ENCODE data around the gene VGLL4. TPM values are rescaled to one million over a fixed set of nuclear protein-coding genes. Genes with fewer than 3 reads are reported as not detected.
A peak's percentile ranks its signal among the peaks of the same experiment; 100 is the strongest.

The VGLL4 gene
- total RNA-seq, 1 donor from 2014 or later: 146 TPM

GRCh38 chr3:11541321-11542303, 102.1 kb downstream of the VGLL4 start:
- intact Hi-C loops (cut with DNase I): no loop called here
- Histone ChIP-seq H3K4me3 (no peak overlapping the region), H3K27me3 (no peaks in the 10 kb centered on the region), H3K9me3 (no peaks in the 10 kb centered on the region), H3K36me3 (no peaks in the 10 kb centered on the region), H3K4me1 (peaks cover 0 to 32% of the 10 kb centered on the region in 2 donors), H3K27ac (peak overlapping the region; percentile 70 to 73)
- TF ChIP-seq, protein P1, sequence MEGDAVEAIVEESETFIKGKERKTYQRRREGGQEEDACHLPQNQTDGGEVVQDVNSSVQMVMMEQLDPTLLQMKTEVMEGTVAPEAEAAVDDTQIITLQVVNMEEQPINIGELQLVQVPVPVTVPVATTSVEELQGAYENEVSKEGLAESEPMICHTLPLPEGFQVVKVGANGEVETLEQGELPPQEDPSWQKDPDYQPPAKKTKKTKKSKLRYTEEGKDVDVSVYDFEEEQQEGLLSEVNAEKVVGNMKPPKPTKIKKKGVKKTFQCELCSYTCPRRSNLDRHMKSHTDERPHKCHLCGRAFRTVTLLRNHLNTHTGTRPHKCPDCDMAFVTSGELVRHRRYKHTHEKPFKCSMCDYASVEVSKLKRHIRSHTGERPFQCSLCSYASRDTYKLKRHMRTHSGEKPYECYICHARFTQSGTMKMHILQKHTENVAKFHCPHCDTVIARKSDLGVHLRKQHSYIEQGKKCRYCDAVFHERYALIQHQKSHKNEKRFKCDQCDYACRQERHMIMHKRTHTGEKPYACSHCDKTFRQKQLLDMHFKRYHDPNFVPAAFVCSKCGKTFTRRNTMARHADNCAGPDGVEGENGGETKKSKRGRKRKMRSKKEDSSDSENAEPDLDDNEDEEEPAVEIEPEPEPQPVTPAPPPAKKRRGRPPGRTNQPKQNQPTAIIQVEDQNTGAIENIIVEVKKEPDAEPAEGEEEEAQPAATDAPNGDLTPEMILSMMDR (IDR thresholded peaks at IDR 0.05): no peak
- DNase-seq (ENCODE audit: low spot score in 2 of 2): no peak

GRCh38 chr3:11539677-11540076, 104.0 kb downstream of the VGLL4 start:
- TF ChIP-seq, protein P1 (IDR thresholded peaks at IDR 0.05): no peak
- H3K4me3 ChIP-seq: no peak overlapping the region
- DNase-seq (ENCODE audit: low spot score in 2 of 2): no peak
- H3K9me3 ChIP-seq: no peaks in the 10 kb centered on the region
- no peaks in the 10 kb centered on the region for H3K36me3 ChIP-seq
- no peak overlapping the region for H3K27ac ChIP-seq
- H3K4me1 ChIP-seq: peaks cover 0 to 25% of the 10 kb centered on the region in 2 donors
- intact Hi-C loops (cut with DNase I): no loop called here
- H3K27me3 ChIP-seq: no peaks in the 10 kb centered on the region

- Histone ChIP-seq H3K27me3 (no peaks in the 10 kb centered on the region), H3K4me3 (no peak overlapping the region), H3K36me3 (no peaks in the 10 kb centered on the region), H3K27ac (no peak overlapping the region), H3K9me3 (no peaks in the 10 kb centered on the region), H3K4me1 (peaks cover 3 to 25% of the 10 kb centered on the region in 2 donors)
- intact Hi-C loops (cut with DNase I): no loop called here
- DNase-seq (ENCODE audit: low spot score in 2 of 2): no peak
- TF ChIP-seq, protein P1 (IDR thresholded peaks at IDR 0.05): no peak
Observed at GRCh38 chr3:11539218-11539617, 104.5 kb downstream of the VGLL4 start.

DNA sequence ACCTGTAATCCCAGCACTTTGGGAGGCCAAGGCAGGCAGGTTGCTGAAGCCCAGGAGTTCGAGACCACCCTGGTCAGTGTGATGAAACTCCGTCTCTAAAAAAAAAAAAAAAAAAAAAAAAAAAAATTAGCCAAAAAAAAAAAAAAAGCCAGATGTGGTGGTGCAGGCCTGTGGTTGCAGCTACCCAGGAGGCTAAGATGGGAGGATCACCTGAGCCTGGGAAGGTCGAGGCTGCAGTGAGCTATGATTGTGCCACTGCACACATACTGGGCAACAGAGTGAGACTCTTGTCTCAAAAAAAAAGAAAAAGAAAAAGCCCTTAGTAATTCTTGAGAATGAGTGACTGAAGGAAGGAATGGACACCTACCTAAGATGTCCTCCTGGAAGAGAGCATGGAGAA, 105.1 kb downstream of the VGLL4 start:
- intact Hi-C loops (cut with DNase I): no loop called here
- H3K27me3 ChIP-seq: no peaks in the 10 kb centered on the region
- DNase-seq (ENCODE audit: low spot score in 2 of 2): no peak
- H3K36me3 ChIP-seq: no peaks in the 10 kb centered on the region
- no peak overlapping the region for H3K27ac ChIP-seq
- TF ChIP-seq, protein P1 (IDR thresholded peaks at IDR 0.05): no peak
- H3K4me1 ChIP-seq: peaks cover 4 to 27% of the 10 kb centered on the region in 2 donors
- H3K4me3 ChIP-seq: no peak overlapping the region
- H3K9me3 ChIP-seq: no peaks in the 10 kb centered on the region

DNA sequence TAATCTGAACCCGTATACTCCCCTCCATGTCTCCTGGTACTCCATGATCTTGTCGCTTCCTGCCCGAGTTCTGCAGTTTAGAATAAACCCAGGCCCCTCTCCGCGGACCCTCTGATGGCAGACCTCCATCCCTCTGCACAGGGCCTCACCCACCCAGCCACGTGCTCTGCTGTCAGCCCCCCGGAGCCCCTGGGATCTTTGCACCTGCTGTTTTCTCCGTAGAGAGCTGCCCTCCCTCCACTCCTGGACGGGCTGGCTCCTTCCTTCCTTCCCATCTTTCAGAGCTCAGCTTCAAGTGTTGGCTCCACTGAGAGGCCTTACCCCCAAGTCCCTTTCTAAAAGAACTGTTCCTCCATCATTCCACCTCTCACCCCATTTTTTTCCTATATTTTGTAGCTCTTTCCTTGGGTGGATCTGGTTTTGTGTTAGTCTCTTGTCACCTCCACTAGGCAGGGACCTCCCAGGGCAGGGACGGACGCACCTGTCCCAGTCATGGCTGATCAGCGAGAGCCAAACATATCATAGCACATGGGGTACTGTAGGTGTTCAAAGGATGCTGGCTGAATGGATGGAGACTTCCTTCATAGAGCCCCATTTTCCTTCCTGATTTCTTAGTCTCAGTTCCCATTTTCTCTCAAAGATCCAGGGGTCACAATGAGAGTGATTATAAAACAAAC, 106.6 kb downstream of the VGLL4 start:
- Histone ChIP-seq H3K9me3 (no peaks in the 10 kb centered on the region), H3K27me3 (no peaks in the 10 kb centered on the region), H3K36me3 (no peaks in the 10 kb centered on the region), H3K4me1 (peaks cover 11 to 27% of the 10 kb centered on the region in 2 donors), H3K27ac (no peak overlapping the region), H3K4me3 (no peak overlapping the region)
- TF ChIP-seq, protein P1 (IDR thresholded peaks at IDR 0.05): no peak
- intact Hi-C loops (cut with DNase I): no loop called here
- DNase-seq (ENCODE audit: low spot score in 2 of 2): no peak

Measured in ascending aorta (tissue), 2 donors.